ENCODE measurements around the gene TGFA. TPM values are rescaled to one million over a fixed set of nuclear protein-coding genes. Genes with fewer than 3 reads are reported as not detected.

Gene TGFA
- total RNA-seq, 6 donors from 2014 or later: 4.2 to 19.6 (median 10.7) TPM

GRCh38 chr2:70514612-70515055, 39.0 kb downstream of the TGFA start:
- WGBS, 2 donors: 51 to 55% methylated on average over 14 to 15 of the region's 15 CpGs
- Histone ChIP-seq H3K4me1 (peaks cover 0 to 19% (median 11%) of the 10 kb centered on the region in 4 donors), H3K9me3 (no peaks in the 10 kb centered on the region), H3K27me3 (no peaks in the 10 kb centered on the region), H3K27ac (no peak overlapping the region), H3K4me3 (no peak overlapping the region), H3K36me3 (no peaks in the 10 kb centered on the region)
- DNase-seq (peak; percentile 52 to 82), ATAC-seq (ENCODE audit: low FRiP score in 2 of 2) (peak; percentile 4 to 37)
- TF ChIP-seq, protein P1, sequence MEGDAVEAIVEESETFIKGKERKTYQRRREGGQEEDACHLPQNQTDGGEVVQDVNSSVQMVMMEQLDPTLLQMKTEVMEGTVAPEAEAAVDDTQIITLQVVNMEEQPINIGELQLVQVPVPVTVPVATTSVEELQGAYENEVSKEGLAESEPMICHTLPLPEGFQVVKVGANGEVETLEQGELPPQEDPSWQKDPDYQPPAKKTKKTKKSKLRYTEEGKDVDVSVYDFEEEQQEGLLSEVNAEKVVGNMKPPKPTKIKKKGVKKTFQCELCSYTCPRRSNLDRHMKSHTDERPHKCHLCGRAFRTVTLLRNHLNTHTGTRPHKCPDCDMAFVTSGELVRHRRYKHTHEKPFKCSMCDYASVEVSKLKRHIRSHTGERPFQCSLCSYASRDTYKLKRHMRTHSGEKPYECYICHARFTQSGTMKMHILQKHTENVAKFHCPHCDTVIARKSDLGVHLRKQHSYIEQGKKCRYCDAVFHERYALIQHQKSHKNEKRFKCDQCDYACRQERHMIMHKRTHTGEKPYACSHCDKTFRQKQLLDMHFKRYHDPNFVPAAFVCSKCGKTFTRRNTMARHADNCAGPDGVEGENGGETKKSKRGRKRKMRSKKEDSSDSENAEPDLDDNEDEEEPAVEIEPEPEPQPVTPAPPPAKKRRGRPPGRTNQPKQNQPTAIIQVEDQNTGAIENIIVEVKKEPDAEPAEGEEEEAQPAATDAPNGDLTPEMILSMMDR (IDR thresholded peaks at IDR 0.05): no peak
- TF ChIP-seq EP300 (IDR thresholded peaks at IDR 0.05) (peak in 1 of 4 donors; percentile 59), POLR2AphosphoS5 (IDR thresholded peaks at IDR 0.05) (peak; percentile 22 to 52)

DNA sequence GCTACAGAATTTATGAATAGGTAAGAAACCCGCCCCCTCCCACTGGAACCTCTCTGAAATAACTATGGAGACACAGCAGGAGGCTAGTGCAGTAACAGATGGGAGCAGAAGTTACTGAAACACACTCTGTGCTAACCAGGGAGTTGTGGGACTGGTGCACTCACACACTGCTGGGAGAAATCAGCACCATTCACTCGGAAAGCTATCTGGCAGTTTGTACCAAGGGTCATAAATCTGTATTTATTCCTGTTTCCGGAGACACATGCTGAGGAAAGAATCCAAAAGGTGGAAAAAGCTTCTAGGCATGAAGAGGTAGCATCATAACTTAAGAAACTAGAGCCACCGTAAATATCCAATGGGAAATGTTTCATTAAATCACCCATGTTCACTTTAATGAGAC, 39.9 kb downstream of the TGFA start:
- no peak for ATAC-seq (ENCODE audit: low FRiP score in 2 of 2)

DNA sequence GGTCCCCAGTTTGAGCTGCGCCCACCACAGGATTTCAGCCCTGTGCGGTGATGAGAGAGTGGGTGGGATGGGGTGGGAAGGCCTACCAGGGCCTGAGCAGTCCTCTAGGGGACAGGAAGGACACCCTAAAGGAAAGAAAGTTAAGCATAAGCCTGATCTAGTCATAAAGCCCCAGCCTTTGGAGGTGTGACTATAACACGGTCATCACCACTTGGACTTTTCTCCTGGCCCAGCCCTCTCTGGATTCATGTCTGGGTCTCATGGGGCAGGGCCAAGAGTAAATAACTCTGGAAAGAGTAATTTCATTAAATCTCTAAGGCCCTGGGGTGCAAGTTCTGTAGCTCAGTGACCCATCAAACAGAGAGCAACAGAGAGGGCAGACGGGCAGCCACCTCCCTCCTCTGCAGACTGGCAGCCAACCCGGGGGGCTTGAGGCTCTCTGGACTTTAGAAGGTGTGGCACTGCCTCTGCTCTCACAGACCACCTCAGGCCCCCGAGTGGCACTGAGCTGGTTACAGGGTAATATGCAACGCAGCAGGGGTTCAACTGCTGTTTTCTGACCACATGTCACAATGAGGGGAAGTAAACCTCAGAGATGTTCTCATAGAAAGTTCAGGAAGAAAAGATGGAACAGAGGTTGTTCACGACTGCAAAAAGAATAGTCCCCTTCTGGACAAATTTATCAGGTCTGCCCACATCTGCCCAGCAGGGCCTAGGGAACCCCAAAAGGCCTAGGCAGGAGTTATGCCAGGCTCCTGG, 41.5 kb downstream of the TGFA start:
- WGBS, 2 donors: 72 to 86% methylated on average over 6 to 8 of the region's 8 CpGs
- no peak overlapping the region for H3K27ac ChIP-seq

More for the DNA sequence above, 39.9 kb downstream of the TGFA start:
- Histone ChIP-seq H3K36me3 (no peaks in the 10 kb centered on the region), H3K9me3 (no peaks in the 10 kb centered on the region), H3K27ac (no peak overlapping the region), H3K4me1 (peaks cover 0 to 19% (median 11%) of the 10 kb centered on the region in 4 donors), H3K27me3 (no peaks in the 10 kb centered on the region), H3K4me3 (no peak overlapping the region)
- TF ChIP-seq EP300 (IDR thresholded peaks at IDR 0.05): no peak
- no peak for TF ChIP-seq POLR2A (IDR thresholded peaks at IDR 0.05)
- TF ChIP-seq POLR2AphosphoS5 (IDR thresholded peaks at IDR 0.05): no peak
- TF ChIP-seq, protein P1 (IDR thresholded peaks at IDR 0.05): no peak
- 75 to 76% methylated on average over 4 of the region's 4 CpGs for WGBS, 2 donors
- no peak for DNase-seq

DNA sequence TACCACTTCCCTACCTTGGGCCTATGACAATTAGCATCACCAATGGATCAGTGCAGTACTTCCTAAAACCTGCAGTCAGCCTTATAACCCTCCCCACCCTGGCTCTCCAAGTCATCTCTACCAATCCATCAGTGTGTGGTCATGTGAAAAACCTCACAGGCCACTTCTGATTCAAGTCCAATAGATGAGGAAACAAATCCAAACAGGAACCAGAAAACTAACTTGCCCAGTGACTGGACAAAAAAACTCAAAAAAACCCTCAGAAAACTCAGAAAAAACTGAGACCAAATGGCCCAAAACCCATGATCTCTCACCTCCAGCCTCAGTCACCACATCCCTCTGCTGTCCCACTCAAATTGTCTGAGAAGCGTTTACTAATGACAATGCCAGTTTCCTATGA, 43.3 kb downstream of the TGFA start:
- H3K36me3 ChIP-seq: no peaks in the 10 kb centered on the region
- H3K4me3 ChIP-seq: no peak overlapping the region
- 70 to 80% methylated on average over 1 of the region's 1 CpG for WGBS, 2 donors
- no peaks in the 10 kb centered on the region for H3K9me3 ChIP-seq
- peaks cover 0 to 6% (median 3%) of the 10 kb centered on the region in 4 donors for H3K4me1 ChIP-seq
- no peak for DNase-seq
- no peak for TF ChIP-seq POLR2AphosphoS5 (IDR thresholded peaks at IDR 0.05)
- no peak for TF ChIP-seq POLR2A (IDR thresholded peaks at IDR 0.05)
- TF ChIP-seq EP300 (IDR thresholded peaks at IDR 0.05): no peak
- TF ChIP-seq, protein P1 (IDR thresholded peaks at IDR 0.05): no peak
- peak in 1 of 2 donors; percentile 70 for ATAC-seq (ENCODE audit: low FRiP score in 2 of 2)
- no peak overlapping the region for H3K27ac ChIP-seq
- H3K27me3 ChIP-seq: no peaks in the 10 kb centered on the region

More for the DNA sequence above, 41.5 kb downstream of the TGFA start:
- no peak overlapping the region for H3K4me3 ChIP-seq
- no peak for DNase-seq
- H3K4me1 ChIP-seq: peaks cover 0 to 19% (median 11%) of the 10 kb centered on the region in 4 donors
- H3K27me3 ChIP-seq: no peaks in the 10 kb centered on the region
- H3K36me3 ChIP-seq: no peaks in the 10 kb centered on the region
- no peak for TF ChIP-seq EP300 (IDR thresholded peaks at IDR 0.05)
- TF ChIP-seq, protein P1 (IDR thresholded peaks at IDR 0.05): no peak
- no peak for ATAC-seq (ENCODE audit: low FRiP score in 2 of 2)
- no peaks in the 10 kb centered on the region for H3K9me3 ChIP-seq

All from upper lobe of left lung (tissue), 6 donors.